ENCODE measurements around the gene NAMPT. TPM values are rescaled to one million over a fixed set of nuclear protein-coding genes. Genes with fewer than 3 reads are reported as not detected.

The NAMPT gene
- total and polyA plus RNA-seq, 2 donors (not counting 1 experiment from before 2014, with no cell fraction given) = 57.7 to 155 TPM

DNA sequence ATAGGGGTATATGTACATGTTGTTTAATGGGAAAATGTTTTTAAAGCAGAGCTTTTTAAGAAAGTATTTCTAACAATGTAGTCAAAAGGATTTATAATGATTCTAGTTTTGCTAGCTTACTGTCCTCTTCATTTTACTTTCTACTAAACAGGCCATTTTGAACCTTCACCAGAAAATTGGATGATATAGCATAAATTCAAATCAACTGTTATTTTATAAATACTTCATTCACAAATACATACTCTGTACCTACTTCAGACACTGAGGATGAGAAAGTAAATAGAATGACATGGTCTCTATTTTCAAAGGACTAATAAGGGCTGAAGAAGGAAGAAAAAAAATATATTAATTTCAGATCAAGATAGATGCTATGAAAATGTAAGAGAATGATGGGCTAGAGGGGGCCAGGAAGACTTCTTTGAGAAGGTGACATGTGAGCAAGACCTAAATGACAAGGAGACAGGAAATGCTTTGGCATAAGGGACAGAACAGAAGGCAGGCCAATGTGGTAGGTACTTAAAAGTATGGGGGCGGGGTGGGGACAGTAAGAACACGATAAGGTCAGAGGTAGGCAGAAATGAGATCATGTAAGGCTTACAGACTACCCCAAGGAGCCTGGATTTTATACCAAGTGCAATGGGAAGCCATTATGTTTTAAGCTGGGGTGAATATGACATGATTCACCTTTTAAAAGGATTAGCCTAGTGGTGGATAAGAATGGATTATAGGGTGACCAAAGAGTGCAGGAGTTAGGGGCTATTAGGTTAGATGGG, 5.2 kb downstream of the NAMPT start:
- H3K4me3 ChIP-seq (replicated peaks in 1 of 4; ENCODE audit: control extremely low read depth in 1 of 4, insufficient read depth in 1 of 4, low read depth in 3 of 4, low read length in 4 of 4) = no peak overlapping the region
- H3K9ac ChIP-seq (ENCODE audit: insufficient read depth, low read length) = no peak overlapping the region
- no peaks in the 10 kb centered on the region for H3K9me3 ChIP-seq (ENCODE audit: control insufficient read depth, insufficient read depth, low read depth, low read length)
- no peak overlapping the region for H2AFZ ChIP-seq (ENCODE audit: low read length)
- H3K27ac ChIP-seq (ENCODE audit: insufficient read depth, low read length) = no peak overlapping the region
- H3K79me2 ChIP-seq (ENCODE audit: control insufficient read depth, insufficient read depth, low read length) = peaks cover 49% of the 10 kb centered on the region
- H3K4me2 ChIP-seq (ENCODE audit: extremely low read depth, insufficient read depth, low read length) = no peak overlapping the region
- peaks cover 4% of the 10 kb centered on the region for H3K36me3 ChIP-seq (ENCODE audit: control insufficient read depth, insufficient read depth, low read length)
- no peak for DNase-seq (ENCODE audit: low read depth in 2 of 2)
- H3K27me3 ChIP-seq (ENCODE audit: control insufficient read depth, insufficient read depth, low read length) = no peaks in the 10 kb centered on the region
- H4K20me1 ChIP-seq (ENCODE audit: control insufficient read depth, extremely low read depth, insufficient read depth, low read length) = no peaks in the 10 kb centered on the region
- peaks cover 2% of the 10 kb centered on the region for H3K4me1 ChIP-seq (ENCODE audit: control insufficient read depth, extremely low read depth, insufficient read depth, low read length)
- TF ChIP-seq, protein P1, sequence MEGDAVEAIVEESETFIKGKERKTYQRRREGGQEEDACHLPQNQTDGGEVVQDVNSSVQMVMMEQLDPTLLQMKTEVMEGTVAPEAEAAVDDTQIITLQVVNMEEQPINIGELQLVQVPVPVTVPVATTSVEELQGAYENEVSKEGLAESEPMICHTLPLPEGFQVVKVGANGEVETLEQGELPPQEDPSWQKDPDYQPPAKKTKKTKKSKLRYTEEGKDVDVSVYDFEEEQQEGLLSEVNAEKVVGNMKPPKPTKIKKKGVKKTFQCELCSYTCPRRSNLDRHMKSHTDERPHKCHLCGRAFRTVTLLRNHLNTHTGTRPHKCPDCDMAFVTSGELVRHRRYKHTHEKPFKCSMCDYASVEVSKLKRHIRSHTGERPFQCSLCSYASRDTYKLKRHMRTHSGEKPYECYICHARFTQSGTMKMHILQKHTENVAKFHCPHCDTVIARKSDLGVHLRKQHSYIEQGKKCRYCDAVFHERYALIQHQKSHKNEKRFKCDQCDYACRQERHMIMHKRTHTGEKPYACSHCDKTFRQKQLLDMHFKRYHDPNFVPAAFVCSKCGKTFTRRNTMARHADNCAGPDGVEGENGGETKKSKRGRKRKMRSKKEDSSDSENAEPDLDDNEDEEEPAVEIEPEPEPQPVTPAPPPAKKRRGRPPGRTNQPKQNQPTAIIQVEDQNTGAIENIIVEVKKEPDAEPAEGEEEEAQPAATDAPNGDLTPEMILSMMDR (conservative IDR thresholded peaks at IDR 0.05 in 1 of 2, IDR thresholded peaks at IDR 0.05 in 1 of 2; ENCODE audit: low read depth in 1 of 2, low read length in 2 of 2) = no peak
- TF ChIP-seq EZH2 (IDR thresholded peaks at IDR 0.05; ENCODE audit: low read length, missing control alignments) = no peak

DNA sequence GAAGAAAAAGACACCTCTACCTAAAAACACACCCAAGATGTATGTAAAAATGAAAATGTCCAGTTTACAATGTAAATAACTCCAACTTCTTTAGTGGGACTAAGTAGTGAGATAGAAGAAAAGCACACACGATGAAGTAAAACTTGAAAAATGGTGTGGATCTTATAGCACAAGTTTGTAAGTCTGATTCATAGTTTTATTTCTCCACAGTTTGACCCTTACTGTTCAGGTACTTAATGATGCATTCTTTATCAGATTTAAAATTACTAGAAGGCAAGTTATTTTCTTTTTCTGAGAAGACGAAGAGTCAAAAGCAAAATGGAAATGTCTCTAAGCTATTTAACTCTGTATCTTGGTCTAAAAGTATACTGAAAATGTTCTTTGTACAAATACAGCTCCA, 6.1 kb downstream of the NAMPT start:
- no peak overlapping the region for H3K9ac ChIP-seq (ENCODE audit: insufficient read depth, low read length)
- H3K36me3 ChIP-seq (ENCODE audit: control insufficient read depth, insufficient read depth, low read length) = peaks cover 4% of the 10 kb centered on the region
- no peak overlapping the region for H3K4me3 ChIP-seq (replicated peaks in 1 of 4; ENCODE audit: control extremely low read depth in 1 of 4, insufficient read depth in 1 of 4, low read depth in 3 of 4, low read length in 4 of 4)
- no peak overlapping the region for H3K27ac ChIP-seq (ENCODE audit: insufficient read depth, low read length)
- peak in 1 of 2 donors; percentile 25 for DNase-seq (ENCODE audit: low read depth in 2 of 2)
- TF ChIP-seq EZH2 (IDR thresholded peaks at IDR 0.05; ENCODE audit: low read length, missing control alignments) = no peak
- TF ChIP-seq, protein P1 (conservative IDR thresholded peaks at IDR 0.05 in 1 of 2, IDR thresholded peaks at IDR 0.05 in 1 of 2; ENCODE audit: low read depth in 1 of 2, low read length in 2 of 2) = no peak
- peaks cover 2% of the 10 kb centered on the region for H3K4me1 ChIP-seq (ENCODE audit: control insufficient read depth, extremely low read depth, insufficient read depth, low read length)
- no peaks in the 10 kb centered on the region for H3K27me3 ChIP-seq (ENCODE audit: control insufficient read depth, insufficient read depth, low read length)
- H3K9me3 ChIP-seq (ENCODE audit: control insufficient read depth, insufficient read depth, low read depth, low read length) = no peaks in the 10 kb centered on the region
- no peaks in the 10 kb centered on the region for H4K20me1 ChIP-seq (ENCODE audit: control insufficient read depth, extremely low read depth, insufficient read depth, low read length)
- H3K4me2 ChIP-seq (ENCODE audit: extremely low read depth, insufficient read depth, low read length) = no peak overlapping the region
- H2AFZ ChIP-seq (ENCODE audit: low read length) = no peak overlapping the region
- peaks cover 46% of the 10 kb centered on the region for H3K79me2 ChIP-seq (ENCODE audit: control insufficient read depth, insufficient read depth, low read length)

DNA sequence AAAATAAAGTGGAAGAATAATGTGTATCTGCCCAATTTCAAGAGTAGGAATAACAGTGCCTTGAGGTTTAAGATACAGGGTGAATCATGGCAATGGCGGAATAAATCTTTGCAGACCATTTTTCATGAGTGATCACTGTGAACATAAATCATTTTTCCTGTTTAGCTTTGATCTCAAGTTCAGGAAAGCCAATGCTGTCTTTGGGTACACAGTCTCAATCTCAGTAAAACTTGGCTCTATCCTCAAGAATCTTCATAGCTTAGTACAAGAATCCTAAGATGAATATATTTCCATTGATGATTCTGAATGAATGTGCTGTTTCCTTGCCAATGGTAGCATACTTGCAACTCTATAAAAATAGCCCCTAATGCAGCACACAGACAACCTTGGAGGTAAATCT, 6.8 kb downstream of the NAMPT start:
- Histone ChIP-seq H3K27ac (ENCODE audit: insufficient read depth, low read length) (no peak overlapping the region), H2AFZ (ENCODE audit: low read length) (no peak overlapping the region), H3K79me2 (ENCODE audit: control insufficient read depth, insufficient read depth, low read length) (peaks cover 40% of the 10 kb centered on the region), H3K4me3 (replicated peaks in 1 of 4; ENCODE audit: control extremely low read depth in 1 of 4, insufficient read depth in 1 of 4, low read depth in 3 of 4, low read length in 4 of 4) (no peak overlapping the region), H3K4me1 (ENCODE audit: control insufficient read depth, extremely low read depth, insufficient read depth, low read length) (peaks cover 2% of the 10 kb centered on the region), H4K20me1 (ENCODE audit: control insufficient read depth, extremely low read depth, insufficient read depth, low read length) (no peaks in the 10 kb centered on the region), H3K4me2 (ENCODE audit: extremely low read depth, insufficient read depth, low read length) (no peak overlapping the region), H3K27me3 (ENCODE audit: control insufficient read depth, insufficient read depth, low read length) (no peaks in the 10 kb centered on the region), H3K9ac (ENCODE audit: insufficient read depth, low read length) (no peak overlapping the region), H3K9me3 (ENCODE audit: control insufficient read depth, insufficient read depth, low read depth, low read length) (no peaks in the 10 kb centered on the region), H3K36me3 (ENCODE audit: control insufficient read depth, insufficient read depth, low read length) (peaks cover 4% of the 10 kb centered on the region)
- TF ChIP-seq, protein P1 (conservative IDR thresholded peaks at IDR 0.05 in 1 of 2, IDR thresholded peaks at IDR 0.05 in 1 of 2; ENCODE audit: low read depth in 1 of 2, low read length in 2 of 2) = no peak
- TF ChIP-seq EZH2 (IDR thresholded peaks at IDR 0.05; ENCODE audit: low read length, missing control alignments) = no peak
- DNase-seq (ENCODE audit: low read depth in 2 of 2) = peak in 1 of 2 donors; percentile 75

All from fibroblast of lung (primary cell).